ENCODE measurements around the gene FBXW11. TPM values are rescaled to one million over a fixed set of nuclear protein-coding genes. Genes with fewer than 3 reads are reported as not detected.
A peak's percentile ranks its signal among the peaks of the same experiment; 100 is the strongest.

FBXW11 gene
- total and polyA plus RNA-seq, 8 donors: 6.0 to 43.8 (median 25.0) TPM

GRCh38 chr5:171850324-171850947, 156.0 kb downstream of the FBXW11 start:
- FAIRE-seq (no peak), ATAC-seq (peak in 2 of 4 donors; percentile 28 to 35), DNase-seq (no peak)
- Histone ChIP-seq H3K36me3 (no peaks in the 10 kb centered on the region), H3K27me3 (no peaks in the 10 kb centered on the region), H3K4me3 (no peak overlapping the region), H3K9me3 (no peaks in the 10 kb centered on the region), H3K27ac (no peak overlapping the region), H3K4me1 (no peaks in the 10 kb centered on the region)
- intact Hi-C loops (cut with DNase I): no loop called here
- no peak for TF ChIP-seq CTCF (IDR thresholded peaks at IDR 0.05)
- WGBS, 2 donors: 86 to 89% methylated on average over 9 of the region's 9 CpGs

- Histone ChIP-seq H3K27me3 (no peaks in the 10 kb centered on the region), H3K4me1 (no peaks in the 10 kb centered on the region), H3K36me3 (no peaks in the 10 kb centered on the region), H3K9me3 (no peaks in the 10 kb centered on the region), H3K27ac (no peak overlapping the region), H3K4me3 (no peak overlapping the region)
- TF ChIP-seq CTCF (IDR thresholded peaks at IDR 0.05): no peak
- intact Hi-C loops (cut with DNase I): no loop called here
- no peak for FAIRE-seq
- no peak for DNase-seq
- ATAC-seq: no peak
- WGBS, 2 donors: 93 to 95% methylated on average over 14 of the region's 14 CpGs
Measured at GRCh38 chr5:171849585-171850323, 156.7 kb downstream of the FBXW11 start.

- DNase-seq (no peak), ATAC-seq (no peak), FAIRE-seq (no peak)
- Histone ChIP-seq H3K9me3 (no peaks in the 10 kb centered on the region), H3K27ac (no peak overlapping the region), H3K27me3 (no peaks in the 10 kb centered on the region), H3K4me3 (no peak overlapping the region), H3K36me3 (no peaks in the 10 kb centered on the region), H3K4me1 (no peaks in the 10 kb centered on the region)
- intact Hi-C loops (cut with DNase I): no loop called here
- TF ChIP-seq CTCF (IDR thresholded peaks at IDR 0.05): no peak
- 89 to 96% methylated on average over 6 of the region's 6 CpGs for WGBS, 2 donors
Measured at GRCh38 chr5:171848911-171849520, 157.4 kb downstream of the FBXW11 start.

GRCh38 chr5:171848486-171848885, 158.0 kb downstream of the FBXW11 start:
- Histone ChIP-seq H3K4me3 (no peak overlapping the region), H3K27ac (no peak overlapping the region), H3K4me1 (no peaks in the 10 kb centered on the region), H3K27me3 (no peaks in the 10 kb centered on the region), H3K36me3 (no peaks in the 10 kb centered on the region), H3K9me3 (no peaks in the 10 kb centered on the region)
- DNase-seq (no peak), ATAC-seq (no peak), FAIRE-seq (no peak)
- WGBS, 2 donors: 90 to 93% methylated on average over 5 of the region's 5 CpGs
- no peak for TF ChIP-seq CTCF (IDR thresholded peaks at IDR 0.05)
- intact Hi-C loops (cut with DNase I): no loop called here

GRCh38 chr5:171848006-171848405, 158.4 kb downstream of the FBXW11 start:
- Histone ChIP-seq H3K27ac (no peak overlapping the region), H3K4me3 (no peak overlapping the region), H3K9me3 (no peaks in the 10 kb centered on the region), H3K36me3 (no peaks in the 10 kb centered on the region), H3K4me1 (no peaks in the 10 kb centered on the region), H3K27me3 (no peaks in the 10 kb centered on the region)
- WGBS, 2 donors: 80 to 81% methylated on average over 15 of the region's 15 CpGs
- ATAC-seq: no peak
- intact Hi-C loops (cut with DNase I): no loop called here
- TF ChIP-seq CTCF (IDR thresholded peaks at IDR 0.05): no peak
- DNase-seq: no peak
- no peak for FAIRE-seq
